ENCODE data around the gene SOCS7. TPM values are rescaled to one million over a fixed set of nuclear protein-coding genes. Genes with fewer than 3 reads are reported as not detected.

Gene SOCS7
- total and polyA plus RNA-seq, 10 of the 15 experiments (the other 5 are each of a cell fraction or from before 2014, with no cell fraction given) = 0.68 to 12.8 (median 7.3) TPM

DNA sequence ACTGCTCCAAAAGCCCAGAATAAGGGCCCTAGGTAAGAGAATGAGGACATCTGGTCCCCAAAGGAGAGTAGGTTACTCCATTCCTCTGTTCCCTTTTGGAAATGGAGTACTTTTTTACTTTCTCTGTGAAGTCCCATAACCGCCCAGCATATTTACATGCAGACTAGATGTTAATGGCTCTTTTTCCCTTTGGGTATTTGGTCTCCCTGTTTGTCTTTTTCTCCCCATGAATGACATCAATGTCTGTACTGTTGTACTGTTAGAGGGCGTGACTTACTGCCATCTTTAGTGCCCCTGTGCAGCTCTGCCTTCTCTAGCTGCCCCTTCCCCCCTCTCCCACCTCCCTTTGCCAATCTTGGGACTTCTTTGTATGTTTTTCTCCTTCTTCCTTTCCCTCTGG lies 26.9 kb upstream of the SOCS7 start:
- no peaks in the 10 kb centered on the region for H4K20me1 ChIP-seq (ENCODE audit: control insufficient read depth, insufficient read depth)
- POLR2A ChIA-PET = interaction anchor here (1.0 to 1.8 kb wide), 2 partner anchors 25 to 30 kb away, joined by 5 to 6 read pairs; no protein-coding TSS in a partner anchor
- no peaks in the 10 kb centered on the region; the same call in 2 of the 3 replicates for H3K9me3 ChIP-seq (replicated peaks; ENCODE audit: control insufficient read depth, insufficient read depth, low read length)
- H3K36me3 ChIP-seq (ENCODE audit: control insufficient read depth in 2 of 2, insufficient read depth in 2 of 2, low read length in 1 of 2) = peaks cover 3 to 11% of the 10 kb centered on the region in 2 experiments
- TF ChIP-seq YY1 (IDR thresholded peaks at IDR 0.05; ENCODE audit: low read depth, low read length) (no peak), LARP7 (IDR thresholded peaks at IDR 0.05) (no peak), SMC3 (IDR thresholded peaks at IDR 0.05; ENCODE audit: borderline replicate concordance, low read length) (no peak), SMARCA5 (IDR thresholded peaks at IDR 0.05) (no peak), SPI1 (IDR thresholded peaks at IDR 0.05; ENCODE audit: borderline replicate concordance, insufficient read depth, low read depth, low read length) (no peak), HDGF (IDR thresholded peaks at IDR 0.05) (no peak), POU2F2 (IDR thresholded peaks at IDR 0.05; ENCODE audit: borderline replicate concordance, low read depth, low read length) (no peak), RELA (IDR thresholded peaks at IDR 0.05; ENCODE audit: borderline replicate concordance, partially characterized antibody) (no peak), RAD51 (IDR thresholded peaks at IDR 0.05) (no peak), NRF1 (conservative IDR thresholded peaks at IDR 0.05; ENCODE audit: low read depth, low read length) (no peak), KAT2A (conservative IDR thresholded peaks at IDR 0.05; ENCODE audit: control insufficient read depth, low read depth, low read length) (no peak), SIN3A (IDR thresholded peaks at IDR 0.05; ENCODE audit: low read depth, low read length) (no peak), SMAD1 (IDR thresholded peaks at IDR 0.05; ENCODE audit: low read depth, partially characterized antibody) (no peak)
- TF ChIP-seq, protein P1, sequence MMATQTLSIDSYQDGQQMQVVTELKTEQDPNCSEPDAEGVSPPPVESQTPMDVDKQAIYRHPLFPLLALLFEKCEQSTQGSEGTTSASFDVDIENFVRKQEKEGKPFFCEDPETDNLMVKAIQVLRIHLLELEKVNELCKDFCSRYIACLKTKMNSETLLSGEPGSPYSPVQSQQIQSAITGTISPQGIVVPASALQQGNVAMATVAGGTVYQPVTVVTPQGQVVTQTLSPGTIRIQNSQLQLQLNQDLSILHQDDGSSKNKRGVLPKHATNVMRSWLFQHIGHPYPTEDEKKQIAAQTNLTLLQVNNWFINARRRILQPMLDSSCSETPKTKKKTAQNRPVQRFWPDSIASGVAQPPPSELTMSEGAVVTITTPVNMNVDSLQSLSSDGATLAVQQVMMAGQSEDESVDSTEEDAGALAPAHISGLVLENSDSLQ (IDR thresholded peaks at IDR 0.05) = no peak
- TF ChIP-seq, protein P2, sequence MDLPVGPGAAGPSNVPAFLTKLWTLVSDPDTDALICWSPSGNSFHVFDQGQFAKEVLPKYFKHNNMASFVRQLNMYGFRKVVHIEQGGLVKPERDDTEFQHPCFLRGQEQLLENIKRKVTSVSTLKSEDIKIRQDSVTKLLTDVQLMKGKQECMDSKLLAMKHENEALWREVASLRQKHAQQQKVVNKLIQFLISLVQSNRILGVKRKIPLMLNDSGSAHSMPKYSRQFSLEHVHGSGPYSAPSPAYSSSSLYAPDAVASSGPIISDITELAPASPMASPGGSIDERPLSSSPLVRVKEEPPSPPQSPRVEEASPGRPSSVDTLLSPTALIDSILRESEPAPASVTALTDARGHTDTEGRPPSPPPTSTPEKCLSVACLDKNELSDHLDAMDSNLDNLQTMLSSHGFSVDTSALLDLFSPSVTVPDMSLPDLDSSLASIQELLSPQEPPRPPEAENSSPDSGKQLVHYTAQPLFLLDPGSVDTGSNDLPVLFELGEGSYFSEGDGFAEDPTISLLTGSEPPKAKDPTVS (IDR thresholded peaks at IDR 0.05; ENCODE audit: low read depth, low read length) = no peak
- SMC1A ChIA-PET (ENCODE audit: uncharacterized antibody, unreplicated experiment) = interaction anchor here (0.6 to 1.6 kb wide), 3 partner anchors 69 to 799 kb away, joined by 3 read pairs; no protein-coding TSS in a partner anchor
- in situ Hi-C loops (cut with MboI) (no loop called here), intact Hi-C loops (cut with micrococcal nuclease; ENCODE audit: unreplicated experiment) (no loop called here)
- BruUV-seq (replicated peaks) = no TSS peak
- H3K4me3 ChIP-seq = no peak overlapping the region
- H2AFZ ChIP-seq (ENCODE audit: control insufficient read depth, low read depth, low read length) = no peak overlapping the region
- H3K27ac ChIP-seq (ENCODE audit: control insufficient read depth, insufficient read depth) = no peak overlapping the region
- H3K4me2 ChIP-seq (ENCODE audit: control insufficient read depth, insufficient read depth) = no peak overlapping the region
- RAD21 ChIA-PET (ENCODE audit: unreplicated experiment) = interaction anchor here (1.0 to 1.8 kb wide), 3 partner anchors 24 to 161 kb away, joined by 3 to 6 read pairs (median 3); no protein-coding TSS in a partner anchor
- H3K27me3 ChIP-seq (replicated peaks in 1 of 2; ENCODE audit: control insufficient read depth in 2 of 2, insufficient read depth in 2 of 2, low read length in 1 of 2) = no peaks in the 10 kb centered on the region
- no peaks in the 10 kb centered on the region for H3K79me2 ChIP-seq (ENCODE audit: control insufficient read depth, insufficient read depth, low read length)
- no peak overlapping the region for H3K9ac ChIP-seq (ENCODE audit: control insufficient read depth, insufficient read depth, low read length)
- no peak for DNase-seq (ENCODE audit: low read depth, low spot score)
- WGBS (ENCODE audit: insufficient coverage, insufficient replicate concordance, low lambda C conversion rate, missing lambda C conversion rate) = 42% methylated on average over 2 of the region's 2 CpGs
- ATAC-seq = no peak
- H3K4me1 ChIP-seq (ENCODE audit: control insufficient read depth, insufficient read depth, low read length) = no peaks in the 10 kb centered on the region; the same call in 1 of the 2 replicates
- FAIRE-seq = no peak
- CTCF ChIA-PET = interaction anchor here (1.0 to 4.5 kb wide), 6 partner anchors 8 to 90 kb away, joined by 3 to 36 read pairs (median 6); no protein-coding TSS in a partner anchor

Measured in GM12878 (cell line).